Ovary (tissue), 9 donors: ENCODE data around the gene WAS. TPM values are rescaled to one million over a fixed set of nuclear protein-coding genes. Genes with fewer than 3 reads are reported as not detected.

Source experiments
- DNase-seq, 5 donors: peaks; one replicate each; pipeline ENCODE4 v3.0.0-alpha.2; 2019 to 2020
- H3K27ac ChIP-seq, 2 donors: fragments of 200-600 bp; one replicate each; pipeline versions ENCODE4 v1.5.1 to v1.8.0; 2019 to 2022
- H3K27me3 ChIP-seq: fragments of 200-600 bp; one replicate; pipeline ENCODE4 v1.8.0; 2022
- H3K36me3 ChIP-seq: fragments of 200-600 bp; sonication (generic); one replicate; pipeline ENCODE4 v1.5.1; 2019
- H3K4me1 ChIP-seq: one replicate; pipeline ENCODE4 v1.8.1; 2013; ENCODE audit warnings: mild to moderate bottlenecking, moderate library complexity; ENCODE audit not compliant: insufficient read depth
- H3K4me3 ChIP-seq: fragments of 200-600 bp; sonication (generic); one replicate; pipeline ENCODE4 v1.5.1; 2017
- H3K9me3 ChIP-seq, 2 donors: fragments of 200-600 bp in 1 of 2; sonication (generic) in 1 of 2; one replicate each; pipeline versions ENCODE4 v1.5.1 to v1.8.1; 2013 to 2019; ENCODE audit warnings: mild to moderate bottlenecking in 1 of 2, moderate library complexity in 1 of 2
- CTCF ChIP-seq, 3 donors: fragments of 450-650 bp in 2 of 3; fragments of 200-600 bp in 1 of 3; IDR thresholded peaks; one replicate each; pipeline versions ENCODE4 v1.5.1 to v1.8.0; 2016 to 2022; ENCODE audit warnings: antibody characterized with exemption in 3 of 3, mild to moderate bottlenecking in 1 of 3
- EP300 ChIP-seq: sonication (generic); formaldehyde crosslinking; IDR thresholded peaks from one replicate; pipeline ENCODE4 v1.6.1; 2017; ENCODE audit warnings: antibody characterized with exemption
- POLR2A ChIP-seq: fragments of 450-650 bp; IDR thresholded peaks from one replicate; pipeline ENCODE4 v1.6.1; 2017; ENCODE audit warnings: antibody characterized with exemption, mild to moderate bottlenecking, moderate library complexity
- WGBS, 3 donors: extraction: QIAGEN DNeasy Blood & Tissue Kit in 1 of 3; methylation state at CpG; one replicate each; pipeline versions ENCODE4 v1.1.5 to v1.1.7; 2013 to 2017; 5-methylcytosine and 5-hydroxymethylcytosine counted together
- intact Hi-C, 4 donors: fragments of 100-400 bp; cut with DNase I; formaldehyde crosslinking; loops; one replicate each; pipeline versions ENCODE4 v1.11.0 to v1.15.1; 2022 to 2023
- polyA plus RNA-seq, 2 donors: library from polyadenylated mRNA; stranded (reverse); fragments of 200-250 nt in 1 of 2; fragments of 350-450 nt in 1 of 2; fragmentation: Illumina TruSeq in 1 of 2; extraction: RNeasy Lipid Tissue Mini Kit (QIAGEN cat#74804) in 1 of 2; gene quantifications; one replicate each; pipeline ENCODE4 v1.2.3, GENCODE V29; 2013 to 2014
- total RNA-seq, 7 donors: library from RNA; depleted of rRNA in 2 of 7; stranded (reverse); fragments of >200 nt in 2 of 7; fragmentation: NEBNext Ultra II Directional in 3 of 7; extraction: Animal tissue kit (Norgen Biotek cat#: 25700) in 3 of 7; gene quantifications; one replicate each; pipeline versions ENCODE4 v1.1.0 to v1.2.4, GENCODE V29; 2016 to 2023
- donor health status: DM: no; HTN: no; CAD: no; lungs with moderate emphysema.
- donor health status: DM: no; HTN: no; CAD: no.
- donor health status: Bipolar disorder and iron deficiency.
- donor health status: DM: yes; HTN: yes; CAD: no.
- donor health status: DM: no; HTN: no; CAD: no.
- donor health status: DM: yes; HTN: yes; CAD: no.

Gene WAS
- total and polyA plus RNA-seq, 9 donors, result 0.95 to 7.7 (median 3.1) TPM

- peak; percentile 21 to 59 (median 44) for DNase-seq
- TF ChIP-seq POLR2A (no peak), CTCF (IDR thresholded peaks at IDR 0.05) (no peak), EP300 (no peak)
- Histone ChIP-seq H3K4me3 (peak overlapping the region; percentile 57), H3K36me3 (no peaks in the 10 kb centered on the region), H3K27me3 (no peaks in the 10 kb centered on the region), H3K4me1 (no peaks in the 10 kb centered on the region), H3K9me3 (no peaks in the 10 kb centered on the region), H3K27ac (peak overlapping the region in 1 of 2 donors; percentile 54)
- intact Hi-C loops, result no loop called here
- 30 to 50% (median 43%) methylated on average over 51 to 56 of the region's 56 CpGs for WGBS, 3 donors
Observed at GRCh38 chrX:48696909-48697727, 13.5 kb downstream of the WAS start.

- no peak overlapping the region for H3K4me3 ChIP-seq
- no peak for TF ChIP-seq EP300
- no peaks in the 10 kb centered on the region for H3K36me3 ChIP-seq
- no peaks in the 10 kb centered on the region for H3K9me3 ChIP-seq
- intact Hi-C loops, result no loop called here
- H3K4me1 ChIP-seq, result no peaks in the 10 kb centered on the region
- no peak overlapping the region for H3K27ac ChIP-seq
- DNase-seq, result no peak
- 73 to 83% (median 76%) methylated on average over 5 of the region's 5 CpGs for WGBS, 3 donors
- H3K27me3 ChIP-seq, result no peaks in the 10 kb centered on the region
Observed at GRCh38 chrX:48698306-48698705, 14.7 kb downstream of the WAS start.

GRCh38 chrX:48700246-48700645, 16.6 kb downstream of the WAS start:
- no peaks in the 10 kb centered on the region for H3K36me3 ChIP-seq
- no peaks in the 10 kb centered on the region for H3K4me1 ChIP-seq
- no peak for TF ChIP-seq CTCF (IDR thresholded peaks at IDR 0.05)
- no peak for TF ChIP-seq EP300
- TF ChIP-seq POLR2A, result no peak
- no peak for DNase-seq
- H3K27ac ChIP-seq, result no peak overlapping the region
- intact Hi-C loops, result no loop called here
- no peaks in the 10 kb centered on the region for H3K9me3 ChIP-seq
- no peaks in the 10 kb centered on the region for H3K27me3 ChIP-seq
- WGBS, 3 donors, result 91 to 93% (median 91%) methylated on average over 21 to 23 of the region's 23 CpGs
- H3K4me3 ChIP-seq, result no peak overlapping the region

GRCh38 chrX:48700951-48701653, 17.5 kb downstream of the WAS start:
- no peaks in the 10 kb centered on the region for H3K9me3 ChIP-seq
- H3K36me3 ChIP-seq, result no peaks in the 10 kb centered on the region
- DNase-seq, result no peak
- no peak overlapping the region for H3K27ac ChIP-seq
- TF ChIP-seq EP300, result no peak
- TF ChIP-seq CTCF (IDR thresholded peaks at IDR 0.05), result no peak
- no peak for TF ChIP-seq POLR2A
- H3K4me1 ChIP-seq, result no peaks in the 10 kb centered on the region
- intact Hi-C loops, result no loop called here
- no peak overlapping the region for H3K4me3 ChIP-seq
- WGBS, 3 donors, result 66 to 75% (median 67%) methylated on average over 3 of the region's 3 CpGs
- no peaks in the 10 kb centered on the region for H3K27me3 ChIP-seq

- H3K27ac ChIP-seq, result no peak overlapping the region
- 59 to 73% (median 69%) methylated on average over 2 of the region's 2 CpGs for WGBS, 3 donors
- no peak overlapping the region for H3K4me3 ChIP-seq
- no peaks in the 10 kb centered on the region for H3K4me1 ChIP-seq
- TF ChIP-seq POLR2A (no peak), CTCF (IDR thresholded peaks at IDR 0.05) (no peak), EP300 (no peak)
- DNase-seq, result no peak
- no peaks in the 10 kb centered on the region for H3K36me3 ChIP-seq
- H3K27me3 ChIP-seq, result no peaks in the 10 kb centered on the region
- no peaks in the 10 kb centered on the region for H3K9me3 ChIP-seq
- intact Hi-C loops, result no loop called here
Observed at GRCh38 chrX:48702032-48702431, 18.4 kb downstream of the WAS start.
